Endodermal cell (in vitro differentiated cells): ENCODE measurements around the gene BEAN1. TPM values are rescaled to one million over a fixed set of nuclear protein-coding genes. Genes with fewer than 3 reads are reported as not detected.
A peak's percentile ranks its signal among the peaks of the same experiment; 100 is the strongest.

Experiments
- DNase-seq: peaks from one replicate; pipeline ENCODE4 v3.0.0-alpha.2; 2017
- H3K27ac ChIP-seq: 2 replicates; pipeline ENCODE4 v1.5.1; 2013; ENCODE audit warnings: mild to moderate bottlenecking, low read depth, low read length, moderate library complexity
- H3K27me3 ChIP-seq: 2 replicates; pipeline ENCODE4 v1.6.1; 2013; ENCODE audit warnings: mild to moderate bottlenecking, low read length, moderate library complexity; ENCODE audit not compliant: insufficient read depth, control insufficient read depth, poor library complexity, severe bottlenecking
- H3K36me3 ChIP-seq: 2 replicates; pipeline ENCODE4 v1.7.0; 2013; ENCODE audit warnings: mild to moderate bottlenecking, low read length, moderate library complexity; ENCODE audit not compliant: control insufficient read depth, insufficient read depth
- H3K4me1 ChIP-seq: one replicate; pipeline ENCODE4 v1.7.0; 2013; ENCODE audit warnings: low read length; ENCODE audit not compliant: control insufficient read depth, insufficient read depth
- H3K4me3 ChIP-seq: 2 replicates; pipeline ENCODE4 v1.5.1; 2013; ENCODE audit warnings: mild to moderate bottlenecking, low read length, moderate library complexity
- H3K9ac ChIP-seq: 2 replicates; pipeline ENCODE4 v1.6.1; 2013; ENCODE audit warnings: mild to moderate bottlenecking, low read length, moderate library complexity; ENCODE audit not compliant: poor library complexity, severe bottlenecking; ENCODE audit errors: extremely low read depth
- H3K9me3 ChIP-seq: 2 replicates; pipeline ENCODE4 v1.6.1; 2013; ENCODE audit warnings: mild to moderate bottlenecking, low read length, moderate library complexity; ENCODE audit not compliant: control insufficient read depth
- H3K27ac Mint-ChIP-seq: 2 replicates; pipeline ENCODE4 v1.8.0; 2020; ENCODE audit warnings: mixed read lengths
- H3K27me3 Mint-ChIP-seq: 2 replicates; pipeline ENCODE4 v1.8.0; 2021; ENCODE audit warnings: mild to moderate bottlenecking, mixed read lengths; ENCODE audit not compliant: insufficient read depth
- H3K36me3 Mint-ChIP-seq: 2 replicates; pipeline ENCODE4 v1.8.0; 2020; ENCODE audit warnings: low read depth, mixed read lengths
- H3K4me1 Mint-ChIP-seq: 2 replicates; pipeline ENCODE4 v1.8.0; 2020; ENCODE audit warnings: mixed read lengths
- H3K4me3 Mint-ChIP-seq: 2 replicates; pipeline ENCODE4 v1.8.0; 2020; ENCODE audit warnings: mild to moderate bottlenecking, moderate library complexity, mixed read lengths
- H3K9me3 Mint-ChIP-seq: 2 replicates; pipeline ENCODE4 v1.8.0; 2020; ENCODE audit warnings: mild to moderate bottlenecking, mixed read lengths
- CTCF ChIP-seq: fragments of 200-600 bp; sonication (generic); conservative IDR thresholded peaks from 2 replicates; pipeline ENCODE4 v1.5.0; 2021; ENCODE audit warnings: antibody characterized with exemption, mild to moderate bottlenecking
- WGBS, 2 experiments: methylation state at CpG; one replicate each; pipeline versions ENCODE4 v1.1.5 to v1.1.7; 2013; ENCODE audit warnings: missing lambda C conversion rate in 2 of 2, mixed read lengths in 1 of 2; ENCODE audit not compliant: insufficient coverage in 1 of 2, insufficient read length in 1 of 2; 5-methylcytosine and 5-hydroxymethylcytosine counted together
- total RNA-seq, 2 donors: library from RNA; stranded (reverse); fragmentation: NEBNext Ultra II Directional in 1 of 2; extraction: Animal tissue kit (Norgen Biotek cat#: 25700) in 1 of 2; gene quantifications; 2 replicates in 1 of 2; 3 replicates in 1 of 2; pipeline ENCODE4 v1.2.1, GENCODE V29; 2021

BEAN1 gene
- total RNA-seq, 2 donors from 2014 or later, result 0.18 TPM; not detected in 1

- Histone ChIP-seq H3K4me1 (peaks cover 2% of the 10 kb centered on the region), H3K27me3 (no peaks in the 10 kb centered on the region), H3K27ac (no peak overlapping the region), H3K36me3 (no peaks in the 10 kb centered on the region), H3K4me3 (no peak overlapping the region), H3K9ac (no peak overlapping the region), H3K9me3 (no peaks in the 10 kb centered on the region)
- Mint-ChIP-seq H3K4me3 (no peak overlapping the region), H3K36me3 (no peaks in the 10 kb centered on the region), H3K27ac (no peak overlapping the region), H3K4me1 (peaks cover 6% of the 10 kb centered on the region), H3K27me3 (peaks cover 27% of the 10 kb centered on the region), H3K9me3 (no peaks in the 10 kb centered on the region)
- no peak for TF ChIP-seq CTCF
- 50 to 51% methylated on average over 2 to 4 of the region's 4 CpGs for WGBS, 2 experiments
- peak; percentile 48 for DNase-seq
Observed at GRCh38 chr16:66474750-66475199, 47.7 kb downstream of the BEAN1 start.

- TF ChIP-seq CTCF, result no peak
- Mint-ChIP-seq H3K4me3 (no peak overlapping the region), H3K9me3 (no peaks in the 10 kb centered on the region), H3K27ac (no peak overlapping the region), H3K27me3 (peaks cover 22% of the 10 kb centered on the region), H3K4me1 (peaks cover 6% of the 10 kb centered on the region), H3K36me3 (no peaks in the 10 kb centered on the region)
- no peak overlapping the region for H3K9ac ChIP-seq
- peaks cover 2% of the 10 kb centered on the region for H3K4me1 ChIP-seq
- no peak overlapping the region for H3K27ac ChIP-seq
- no peaks in the 10 kb centered on the region for H3K36me3 ChIP-seq
- H3K27me3 ChIP-seq, result no peaks in the 10 kb centered on the region
- 92% methylated on average over 2 of the region's 2 CpGs; no CpG with 5 or more reads in 1 of the 2 experiments for WGBS, 2 experiments
- no peaks in the 10 kb centered on the region for H3K9me3 ChIP-seq
- no peak overlapping the region for H3K4me3 ChIP-seq
- DNase-seq, result peak; percentile 48
Observed at GRCh38 chr16:66475232-66475631, 48.1 kb downstream of the BEAN1 start.

GRCh38 chr16:66476328-66477027 is 49.4 kb downstream of the BEAN1 start:
- H3K4me3 Mint-ChIP-seq, result no peak overlapping the region
- peaks cover 6% of the 10 kb centered on the region for H3K4me1 Mint-ChIP-seq

More at GRCh38 chr16:66476328-66477027, 49.4 kb downstream of the BEAN1 start:
- no peak overlapping the region for H3K9ac ChIP-seq
- no peaks in the 10 kb centered on the region for H3K36me3 Mint-ChIP-seq
- H3K27me3 ChIP-seq, result no peaks in the 10 kb centered on the region
- DNase-seq, result peak; percentile 81
- H3K4me1 ChIP-seq, result peaks cover 2% of the 10 kb centered on the region
- H3K9me3 Mint-ChIP-seq, result no peaks in the 10 kb centered on the region
- no peak overlapping the region for H3K27ac ChIP-seq
- WGBS, 2 experiments, result 84 to 96% methylated on average over 4 to 8 of the region's 8 CpGs
- H3K4me3 ChIP-seq, result no peak overlapping the region
- no peaks in the 10 kb centered on the region for H3K36me3 ChIP-seq
- peaks cover 13% of the 10 kb centered on the region for H3K27me3 Mint-ChIP-seq
- no peaks in the 10 kb centered on the region for H3K9me3 ChIP-seq
- no peak overlapping the region for H3K27ac Mint-ChIP-seq
- TF ChIP-seq CTCF, result no peak
